Smooth muscle cell (in vitro differentiated cells): ENCODE results near the gene DAB1. TPM values are rescaled to one million over a fixed set of nuclear protein-coding genes. Genes with fewer than 3 reads are reported as not detected.

Experiments used
- DNase-seq: peaks from one replicate; lab custom pipeline; 2025; ENCODE audit not compliant: unreplicated experiment; lab: John Stamatoyannopoulos, UW
- H2AFZ ChIP-seq: fragments of 200-600 bp; sonication (generic); 2 replicates; pipeline ENCODE4 v1.6.0; 2016; ENCODE audit warnings: antibody characterized with exemption, low read depth, mild to moderate bottlenecking
- H3F3A ChIP-seq: fragments of 200-600 bp; sonication (generic); 2 replicates; pipeline ENCODE4 v1.6.0; 2017; ENCODE audit warnings: antibody characterized with exemption, low read depth
- H3K27ac ChIP-seq: fragments of 200-600 bp; sonication (generic); 2 replicates; pipeline ENCODE4 v1.5.1; 2016; ENCODE audit warnings: low read depth, mild to moderate bottlenecking
- H3K27me3 ChIP-seq: fragments of 200-600 bp; sonication (generic); 2 replicates; pipeline ENCODE4 v1.6.1; 2016; ENCODE audit warnings: low read depth, mild to moderate bottlenecking
- H3K36me3 ChIP-seq: fragments of 200-600 bp; sonication (generic); 2 replicates; pipeline ENCODE4 v1.5.1; 2016; ENCODE audit warnings: low read depth
- H3K4me1 ChIP-seq: fragments of 200-600 bp; sonication (generic); 2 replicates; pipeline ENCODE4 v1.5.1; 2016; ENCODE audit warnings: low read depth
- H3K4me2 ChIP-seq: fragments of 200-600 bp; sonication (generic); 2 replicates; pipeline ENCODE4 v1.6.0; 2016; ENCODE audit warnings: mild to moderate bottlenecking
- H3K4me3 ChIP-seq: fragments of 200-600 bp; sonication (generic); 2 replicates; pipeline ENCODE4 v1.5.1; 2016; ENCODE audit warnings: mild to moderate bottlenecking
- H3K79me2 ChIP-seq: fragments of 200-600 bp; sonication (generic); 2 replicates; pipeline ENCODE4 v1.6.0; 2016; ENCODE audit warnings: low read depth, mild to moderate bottlenecking
- H3K9ac ChIP-seq: fragments of 200-600 bp; sonication (generic); 2 replicates; pipeline ENCODE4 v1.6.0; 2016; ENCODE audit warnings: low read depth
- H3K9me3 ChIP-seq: fragments of 200-600 bp; sonication (generic); replicated peaks from 2 replicates; pipeline ENCODE4 v1.5.1; 2016; ENCODE audit warnings: low read depth
- H4K20me1 ChIP-seq: fragments of 200-600 bp; sonication (generic); 2 replicates; pipeline ENCODE4 v1.6.0; 2016; ENCODE audit warnings: low read depth
- CTCF ChIP-seq: fragments of 200-600 bp; sonication (generic); IDR thresholded peaks from 2 replicates; pipeline ENCODE4 v1.5.1; 2017; ENCODE audit warnings: borderline replicate concordance, mild to moderate bottlenecking, antibody characterized with exemption; ENCODE audit not compliant: insufficient read depth, poor library complexity, severe bottlenecking
- WGBS: methylation state at CpG from one replicate; pipeline ENCODE4 v1.1.7; 2016; ENCODE audit warnings: low lambda C conversion rate; 5-methylcytosine and 5-hydroxymethylcytosine counted together
- polyA plus RNA-seq: library from polyadenylated mRNA; unstranded; fragments of >200 nt; fragmentation: Nextera tagmentation; extraction: Ambion mirVana; gene quantifications from 2 replicates; pipeline ENCODE4 v1.2.1, GENCODE V29; 2016
- total RNA-seq: library from RNA; depleted of rRNA; stranded (reverse); fragments of >200 nt; gene quantifications from 2 replicates; pipeline ENCODE4 v1.2.3, GENCODE V29; 2014

The DAB1 gene
- total and polyA plus RNA-seq, 2 experiments from 2014 or later: 0.22 to 0.30 TPM

- Histone ChIP-seq H3K27me3 (no peaks in the 10 kb centered on the region), H3F3A (no peaks in the 10 kb centered on the region), H4K20me1 (no peaks in the 10 kb centered on the region), H2AFZ (no peak overlapping the region), H3K27ac (no peak overlapping the region), H3K4me3 (no peak overlapping the region), H3K4me2 (no peak overlapping the region), H3K9ac (no peak overlapping the region), H3K9me3 (no peaks in the 10 kb centered on the region), H3K4me1 (no peaks in the 10 kb centered on the region), H3K79me2 (no peaks in the 10 kb centered on the region), H3K36me3 (no peaks in the 10 kb centered on the region)
- TF ChIP-seq CTCF: no peak
- 89% methylated on average over 3 of the region's 3 CpGs for WGBS
- DNase-seq: no peak
Observed at GRCh38 chr1:56967355-56967754, 456.5 kb downstream of the DAB1 start.

GRCh38 chr1:56966698-56966999, 457.2 kb downstream of the DAB1 start:
- H3F3A ChIP-seq: no peaks in the 10 kb centered on the region
- H3K27me3 ChIP-seq: no peaks in the 10 kb centered on the region
- no peak overlapping the region for H3K9ac ChIP-seq
- H3K4me1 ChIP-seq: no peaks in the 10 kb centered on the region
- TF ChIP-seq CTCF: no peak
- no peaks in the 10 kb centered on the region for H3K9me3 ChIP-seq
- no peaks in the 10 kb centered on the region for H3K36me3 ChIP-seq
- no peaks in the 10 kb centered on the region for H4K20me1 ChIP-seq
- WGBS: 94% methylated on average over 1 of the region's 1 CpG
- no peaks in the 10 kb centered on the region for H3K79me2 ChIP-seq
- H3K4me3 ChIP-seq: no peak overlapping the region
- H2AFZ ChIP-seq: no peak overlapping the region
- DNase-seq: no peak
- no peak overlapping the region for H3K4me2 ChIP-seq
- H3K27ac ChIP-seq: no peak overlapping the region

- no peaks in the 10 kb centered on the region for H3K79me2 ChIP-seq
- H3K27ac ChIP-seq: no peak within 1 kb of the TSS
- H3K4me3 ChIP-seq: no peak within 1 kb of the TSS
- no peaks in the 10 kb centered on the region for H3K27me3 ChIP-seq
- DNase-seq: no peak
- H3K4me1 ChIP-seq: no peaks in the 10 kb centered on the region
- WGBS: 84% methylated on average over 3 of the region's 3 CpGs
- H3K36me3 ChIP-seq: no peaks in the 10 kb centered on the region
- H2AFZ ChIP-seq: no peak within 1 kb of the TSS
- no peak within 1 kb of the TSS for H3K4me2 ChIP-seq
- no peaks in the 10 kb centered on the region for H3K9me3 ChIP-seq
- no peaks in the 10 kb centered on the region for H4K20me1 ChIP-seq
- TF ChIP-seq CTCF: no peak
- no peaks in the 10 kb centered on the region for H3F3A ChIP-seq
- H3K9ac ChIP-seq: no peak within 1 kb of the TSS
Observed at GRCh38 chr1:56965916-56966697, 457.8 kb downstream of the DAB1 start, which contains the start of gene C8B. C8B (minus strand) TSS chr1:56966015; CDS start chr1:56965948, 67 bp downstream.

GRCh38 chr1:56965191-56965590, 458.7 kb downstream of the DAB1 start:
- H4K20me1 ChIP-seq: no peaks in the 10 kb centered on the region
- H3K79me2 ChIP-seq: no peaks in the 10 kb centered on the region
- no peak for TF ChIP-seq CTCF
- no peak overlapping the region for H2AFZ ChIP-seq
- no peak overlapping the region for H3K4me2 ChIP-seq
- H3K9me3 ChIP-seq: no peaks in the 10 kb centered on the region
- H3K9ac ChIP-seq: no peak overlapping the region
- no peak for DNase-seq
- no peak overlapping the region for H3K27ac ChIP-seq
- no peak overlapping the region for H3K4me3 ChIP-seq
- 98% methylated on average over 3 of the region's 3 CpGs for WGBS
- H3K27me3 ChIP-seq: no peaks in the 10 kb centered on the region
- H3K4me1 ChIP-seq: no peaks in the 10 kb centered on the region
- H3F3A ChIP-seq: no peaks in the 10 kb centered on the region
- H3K36me3 ChIP-seq: no peaks in the 10 kb centered on the region
